GM23338 (cell line): ENCODE data around the gene FBXO28.

Experiments
- CTCF ChIP-seq, 2 experiments: fragments of 200-600 bp in 1 of 2; sonication (generic) in 1 of 2; conservative IDR thresholded peaks; 2 replicates each; pipeline versions ENCODE4 v1.5.1 to v1.6.1; 2016 to 2017; ENCODE audit warnings: antibody characterized with exemption in 2 of 2, low read depth in 2 of 2, mild to moderate bottlenecking in 2 of 2, moderate library complexity in 1 of 2
- EZH2 ChIP-seq: fragments of 200-600 bp; sonication (generic); IDR thresholded peaks from one replicate; pipeline ENCODE4 v1.8.0; 2017; ENCODE audit warnings: antibody characterized with exemption, mild to moderate bottlenecking, low read depth; ENCODE audit not compliant: unreplicated experiment
- EZH2phosphoT487 ChIP-seq: fragments of 200-600 bp; sonication (generic); IDR thresholded peaks from one replicate; pipeline ENCODE4 v1.8.1; 2018; ENCODE audit warnings: antibody characterized with exemption; ENCODE audit not compliant: unreplicated experiment
- JUNB ChIP-seq: IDR thresholded peaks from one replicate; pipeline ENCODE4 v1.6.1; 2016; ENCODE audit warnings: antibody characterized with exemption; ENCODE audit not compliant: unreplicated experiment
- NANOG ChIP-seq: IDR thresholded peaks from 2 replicates; pipeline ENCODE4 v1.6.1; 2016; ENCODE audit warnings: antibody characterized with exemption, borderline replicate concordance
- POLR2AphosphoS5 ChIP-seq: IDR thresholded peaks from 2 replicates; pipeline ENCODE4 v1.6.1; 2016; ENCODE audit warnings: antibody characterized with exemption, low read depth

GRCh38 chr1:224114787-224115175 is 870 bp downstream of the FBXO28 start:
- TF ChIP-seq NANOG = no peak
- no peak for TF ChIP-seq POLR2AphosphoS5
- no peak for TF ChIP-seq CTCF (conservative IDR thresholded peaks at IDR 0.05; ENCODE audit: low read depth in 2 of 2)
- TF ChIP-seq EZH2 = no peak
- TF ChIP-seq JUNB = no peak
- TF ChIP-seq EZH2phosphoT487 = no peak
